H1 (cell line): ENCODE results near the gene KCNK4. TPM values are rescaled to one million over a fixed set of nuclear protein-coding genes. Genes with fewer than 3 reads are reported as not detected.

ENCODE experiments used
- CTCF ChIA-PET: fragments of 300-600 bp; sonication (Branson Sonifier 250); formaldehyde crosslinking; loops from one replicate; lab custom pipeline; 2021; ENCODE audit not compliant: partially characterized antibody; lab: Charles Lee
- POLR2A ChIA-PET: fragments of 300-600 bp; sonication (Branson Sonifier 250); formaldehyde crosslinking; loops from one replicate; lab custom pipeline; 2021; ENCODE audit warnings: inconsistent platforms; ENCODE audit not compliant: partially characterized antibody; lab: Charles Lee
- DNase-seq, 2 experiments: peaks; one replicate each; pipeline versions ENCODE4 v3.0.0 to v3.0.0-alpha.2; 2010 to 2022; ENCODE audit warnings: low spot score in 2 of 2, low read depth in 1 of 2, mixed read lengths in 1 of 2
- FAIRE-seq: peaks from 2 replicates; lab custom pipeline; 2011; peaks lifted over from hg19 to GRCh38; lab: Jason Lieb, UNC
- H2AFZ ChIP-seq: 2 replicates; pipeline ENCODE4 v1.8.1; 2012; ENCODE audit warnings: low read length, inconsistent platforms
- H2AK5ac ChIP-seq: 2 replicates; pipeline ENCODE4 v1.6.1; 2013; ENCODE audit warnings: low read depth, low read length
- H2BK120ac ChIP-seq: replicated peaks from 2 replicates; pipeline ENCODE3; 2013; ENCODE audit warnings: low read depth, low read length, inconsistent platforms
- H2BK12ac ChIP-seq: 2 replicates; pipeline ENCODE4 v1.6.1; 2013; ENCODE audit warnings: low read depth, low read length
- H2BK15ac ChIP-seq: 2 replicates; pipeline ENCODE4 v1.6.1; 2013; ENCODE audit warnings: low read length
- H2BK20ac ChIP-seq: 2 replicates; pipeline ENCODE4 v1.6.1; 2013; ENCODE audit warnings: low read length
- H2BK5ac ChIP-seq: 2 replicates; pipeline ENCODE4 v1.6.1; 2013; ENCODE audit warnings: low read depth, low read length
- H3K14ac ChIP-seq: 2 replicates; pipeline ENCODE4 v1.6.1; 2013; ENCODE audit warnings: inconsistent platforms; ENCODE audit not compliant: insufficient read length
- H3K18ac ChIP-seq: 2 replicates; pipeline ENCODE4 v1.6.1; 2013; ENCODE audit warnings: low read length; ENCODE audit errors: extremely low read depth
- H3K23ac ChIP-seq: 2 replicates; pipeline ENCODE4 v1.6.1; 2013; ENCODE audit warnings: inconsistent platforms; ENCODE audit not compliant: insufficient read length
- H3K23me2 ChIP-seq: 2 replicates; pipeline ENCODE4 v1.6.1; 2013; ENCODE audit warnings: low read depth, low read length
- H3K27ac ChIP-seq: 2 replicates; pipeline ENCODE4 v1.6.1; 2011; ENCODE audit warnings: low read depth, low read length, inconsistent platforms
- H3K27me3 ChIP-seq, 4 experiments: replicated peaks in 1 of 4; 1 replicate in 1 of 4; 2 replicates in 3 of 4; pipeline versions ENCODE4 v1.6.1 to v1.8.1; 2011 to 2013; ENCODE audit warnings: low read length in 3 of 4, mild to moderate bottlenecking in 3 of 4, inconsistent platforms in 2 of 4, mixed read lengths in 2 of 4, moderate library complexity in 1 of 4; ENCODE audit not compliant: control insufficient read depth in 3 of 4, insufficient read depth in 3 of 4; ENCODE audit errors: extremely low read depth in 1 of 4
- H3K36me3 ChIP-seq, 4 experiments: 2 replicates each; pipeline versions ENCODE4 v1.6.1 to v1.8.1; 2011 to 2013; ENCODE audit warnings: mild to moderate bottlenecking in 4 of 4, low read length in 3 of 4, moderate library complexity in 2 of 4, control low read depth in 1 of 4, inconsistent platforms in 1 of 4; ENCODE audit not compliant: insufficient read depth in 4 of 4, control insufficient read depth in 2 of 4
- H3K4ac ChIP-seq: replicated peaks from 2 replicates; pipeline ENCODE3; 2013; ENCODE audit warnings: low read length, low read depth, mixed read lengths, inconsistent platforms; ENCODE audit not compliant: insufficient read length
- H3K4me1 ChIP-seq, 4 experiments: replicated peaks in 1 of 4; 1 replicate in 1 of 4; 2 replicates in 3 of 4; pipeline versions ENCODE4 v1.6.1 to v1.8.1; 2011 to 2013; ENCODE audit warnings: low read length in 3 of 4, inconsistent platforms in 2 of 4, mixed read lengths in 1 of 4; ENCODE audit not compliant: insufficient read depth in 4 of 4, control insufficient read depth in 3 of 4
- H3K4me2 ChIP-seq, 2 experiments: 2 replicates each; pipeline versions ENCODE4 v1.6.1 to v1.8.1; 2011 to 2013; ENCODE audit warnings: low read depth in 2 of 2, low read length in 2 of 2, control low read depth in 1 of 2, inconsistent platforms in 1 of 2, mild to moderate bottlenecking in 1 of 2; ENCODE audit not compliant: insufficient read depth in 1 of 2
- H3K4me3 ChIP-seq, 4 experiments: fragments of 200-600, 300-600 bp in 1 of 4; sonication (generic), shearing (Covaris generic), sonication (Bioruptor Twin) in 1 of 4; 2 replicates each; pipeline versions ENCODE4 v1.5.1 to v1.8.1; 2011 to 2016; ENCODE audit warnings: low read length in 4 of 4, low read depth in 3 of 4, control low read depth in 2 of 4, inconsistent platforms in 2 of 4, mild to moderate bottlenecking in 2 of 4, mixed read lengths in 1 of 4, moderate library complexity in 1 of 4; ENCODE audit not compliant: insufficient read depth in 2 of 4; ENCODE audit errors: extremely low read depth in 1 of 4
- H3K56ac ChIP-seq: replicated peaks from 2 replicates; pipeline ENCODE3; 2013; ENCODE audit warnings: low read depth, mild to moderate bottlenecking, mixed read lengths, low read length, inconsistent platforms; ENCODE audit not compliant: insufficient read length
- H3K79me1 ChIP-seq: 2 replicates; pipeline ENCODE4 v1.6.1; 2013; ENCODE audit warnings: low read depth, low read length, control low read depth
- H3K79me2 ChIP-seq, 2 experiments: 2 replicates each; pipeline versions ENCODE4 v1.6.1 to v1.8.1; 2012 to 2013; ENCODE audit warnings: low read length in 2 of 2, mild to moderate bottlenecking in 2 of 2, inconsistent platforms in 1 of 2; ENCODE audit not compliant: insufficient read depth in 2 of 2, control insufficient read depth in 1 of 2
- H3K9ac ChIP-seq, 4 experiments: replicated peaks in 1 of 4; 1 replicate in 1 of 4; 2 replicates in 3 of 4; pipeline versions ENCODE4 v1.6.1 to v1.8.1; 2011 to 2013; ENCODE audit warnings: low read depth in 3 of 4, low read length in 3 of 4, control low read depth in 2 of 4, mild to moderate bottlenecking in 2 of 4, moderate library complexity in 2 of 4, inconsistent platforms in 1 of 4; ENCODE audit errors: extremely low read depth in 1 of 4
- H3K9me3 ChIP-seq, 2 experiments: 2 replicates each; pipeline versions ENCODE4 v1.6.1 to v1.8.1; 2012 to 2013; ENCODE audit warnings: mild to moderate bottlenecking in 2 of 2, moderate library complexity in 2 of 2, control low read depth in 1 of 2, inconsistent platforms in 1 of 2, low read depth in 1 of 2, low read length in 1 of 2, mixed read lengths in 1 of 2; ENCODE audit not compliant: insufficient read depth in 2 of 2
- H4K20me1 ChIP-seq, 2 experiments: replicated peaks in 1 of 2; 2 replicates each; pipeline versions ENCODE3 to v1.8.1; 2011 to 2013; ENCODE audit warnings: inconsistent platforms in 2 of 2, low read length in 2 of 2, mild to moderate bottlenecking in 1 of 2; ENCODE audit not compliant: insufficient read depth in 2 of 2, control insufficient read depth in 1 of 2
- H4K5ac ChIP-seq: 2 replicates; pipeline ENCODE4 v1.6.1; 2013; ENCODE audit warnings: low read length, low read depth, mixed read lengths, inconsistent platforms; ENCODE audit not compliant: insufficient read length
- H4K8ac ChIP-seq: 2 replicates; pipeline ENCODE4 v1.8.0; 2013; ENCODE audit warnings: mild to moderate bottlenecking, moderate library complexity, low read length, inconsistent platforms; ENCODE audit not compliant: insufficient read depth; ENCODE audit errors: extremely low read depth
- H4K91ac ChIP-seq: replicated peaks from 2 replicates; pipeline ENCODE3; 2013; ENCODE audit warnings: low read length, mixed read lengths, inconsistent platforms; ENCODE audit not compliant: insufficient read length
- ASH2L ChIP-seq: fragments of 200-600, 300-600 bp; sonication (generic); IDR thresholded peaks from one replicate; pipeline ENCODE4 v1.7.1; 2017; ENCODE audit warnings: low read length
- WGBS, 2 experiments: shearing (Covaris generic) in 1 of 2; methylation state at CpG; one replicate each; pipeline versions ENCODE4 v1.1.6 to v1.1.7; 2013 to 2015; ENCODE audit warnings: low lambda C conversion rate in 2 of 2, mixed read lengths in 2 of 2, inconsistent platforms in 1 of 2, low coverage in 1 of 2, missing lambda C conversion rate in 1 of 2; ENCODE audit not compliant: insufficient replicate concordance in 2 of 2, insufficient coverage in 1 of 2, insufficient read length in 1 of 2; ENCODE audit errors: extremely low coverage in 1 of 2, missing lambda C conversion rate in 1 of 2; 5-methylcytosine and 5-hydroxymethylcytosine counted together
- polyA plus RNA-seq, 7 experiments: library from polyadenylated mRNA; depleted of rRNA in 3 of 7; stranded (reverse) in 5 of 7; unstranded in 2 of 7; fragments of >200 nt in 5 of 7; fragments of 200-250 nt in 2 of 7; gene quantifications; 1 replicate in 5 of 7; 2 replicates in 1 of 7; 4 replicates in 1 of 7; pipeline versions ENCODE4 v1.2.1 to v1.2.3, GENCODE V29; 2011 to 2013; ENCODE audit warnings: missing spikeins in 2 of 7, mixed read lengths in 2 of 7
- total RNA-seq: library from RNA; stranded (reverse); fragmentation: NEBNext Ultra II Directional; extraction: Animal tissue kit (Norgen Biotek cat#: 25700); gene quantifications from 2 replicates; pipeline ENCODE4 v1.2.1, GENCODE V29; 2021

KCNK4 gene
- total and polyA plus RNA-seq, 2 of the 8 experiments (the other 6 are each of a cell fraction or from before 2014, with no cell fraction given) = 0.19 TPM; not detected in 1

GRCh38 chr11:64342869-64343745 lies 52.0 kb downstream of the KCNK4 start:
- Histone ChIP-seq H2BK15ac (no peak overlapping the region; the same call in 1 of the 2 replicates), H3K79me2 (no peaks in the 10 kb centered on the region), H3K9me3 (no peaks in the 10 kb centered on the region), H3K56ac (no peak overlapping the region), H3K27me3 (peaks cover 0 to 2% (median 0%) of the 10 kb centered on the region in 4 experiments; a peak in 1 of 7 replicates), H4K20me1 (peaks cover 0 to 2% of the 10 kb centered on the region in 2 experiments), H2BK120ac (no peak overlapping the region), H3K4ac (no peak overlapping the region), H4K5ac (no peak overlapping the region), H3K4me3 (peak overlapping the region; percentile 0 to 69 (median 27); a peak in 5 of 8 replicates), H3K23me2 (peaks cover 11% of the 10 kb centered on the region; the same call in 1 of the 2 replicates), H2BK12ac (peak overlapping the region; percentile 50; the same call in 1 of the 2 replicates), H3K4me2 (peak overlapping the region; percentile 71 to 78; a peak in 3 of 4 replicates), H3K9ac (no peak overlapping the region), H3K23ac (no peak overlapping the region), H3K18ac (no peak overlapping the region), H2BK20ac (no peak overlapping the region), H2BK5ac (no peak overlapping the region), H3K79me1 (no peaks in the 10 kb centered on the region), H3K14ac (no peak overlapping the region), H3K27ac (no peak overlapping the region), H4K91ac (no peak overlapping the region), H3K36me3 (no peaks in the 10 kb centered on the region), H2AK5ac (no peak overlapping the region), H2AFZ (no peak overlapping the region), H4K8ac (no peak overlapping the region), H3K4me1 (peaks cover 0 to 23% (median 17%) of the 10 kb centered on the region in 4 experiments; a peak in 6 of 7 replicates)
- TF ChIP-seq ASH2L = no peak
- FAIRE-seq (no peak), DNase-seq (no peak)
- ChIA-PET POLR2A (interaction anchor here (1.3 to 6.1 kb wide), 7 partner anchors 10 to 58 kb away, joined by 3 to 38 read pairs (median 6); partner anchors contain the start of genes BAD, ESRRA, PRDX5 and TRMT112), CTCF (interaction anchor here (0.6 to 37.6 kb wide), 19 partner anchors 6 to 362 kb away, joined by 3 to 614 read pairs (median 4); partner anchors contain the start of genes CATSPERZ, CCDC88B, ESRRA and PRDX5)
- 89% methylated on average over 17 of the region's 29 CpGs; no CpG with 5 or more reads in 1 of the 2 experiments for WGBS, 2 experiments
